HL-60 (cell line): ENCODE measurements around the gene B3GALT4.

Experiments
- REST ChIP-seq: IDR thresholded peaks from 2 replicates; pipeline ENCODE4 v1.6.1; 2012; ENCODE audit warnings: low read depth; ENCODE audit not compliant: insufficient replicate concordance
- TF ChIP-seq, protein P1 (sequence below): IDR thresholded peaks from one replicate; pipeline ENCODE4 v1.5.1; 2011; ENCODE audit warnings: low read length, control low read depth, inconsistent platforms; ENCODE audit not compliant: insufficient read depth

GRCh38 chr6:33317419-33317668 is 40.4 kb downstream of the B3GALT4 start:
- TF ChIP-seq, protein P1, sequence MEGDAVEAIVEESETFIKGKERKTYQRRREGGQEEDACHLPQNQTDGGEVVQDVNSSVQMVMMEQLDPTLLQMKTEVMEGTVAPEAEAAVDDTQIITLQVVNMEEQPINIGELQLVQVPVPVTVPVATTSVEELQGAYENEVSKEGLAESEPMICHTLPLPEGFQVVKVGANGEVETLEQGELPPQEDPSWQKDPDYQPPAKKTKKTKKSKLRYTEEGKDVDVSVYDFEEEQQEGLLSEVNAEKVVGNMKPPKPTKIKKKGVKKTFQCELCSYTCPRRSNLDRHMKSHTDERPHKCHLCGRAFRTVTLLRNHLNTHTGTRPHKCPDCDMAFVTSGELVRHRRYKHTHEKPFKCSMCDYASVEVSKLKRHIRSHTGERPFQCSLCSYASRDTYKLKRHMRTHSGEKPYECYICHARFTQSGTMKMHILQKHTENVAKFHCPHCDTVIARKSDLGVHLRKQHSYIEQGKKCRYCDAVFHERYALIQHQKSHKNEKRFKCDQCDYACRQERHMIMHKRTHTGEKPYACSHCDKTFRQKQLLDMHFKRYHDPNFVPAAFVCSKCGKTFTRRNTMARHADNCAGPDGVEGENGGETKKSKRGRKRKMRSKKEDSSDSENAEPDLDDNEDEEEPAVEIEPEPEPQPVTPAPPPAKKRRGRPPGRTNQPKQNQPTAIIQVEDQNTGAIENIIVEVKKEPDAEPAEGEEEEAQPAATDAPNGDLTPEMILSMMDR, result no peak
- no peak for TF ChIP-seq REST
